DMS114 treated with DMSO at 0.1 percent for 48 hours (cell line): ENCODE measurements around the gene CACNB2.

Experiments
- DNase-seq: peaks from one replicate; lab custom pipeline; 2025; ENCODE audit not compliant: unreplicated experiment; lab: John Stamatoyannopoulos, UW

CACNB2 gene

DNA sequence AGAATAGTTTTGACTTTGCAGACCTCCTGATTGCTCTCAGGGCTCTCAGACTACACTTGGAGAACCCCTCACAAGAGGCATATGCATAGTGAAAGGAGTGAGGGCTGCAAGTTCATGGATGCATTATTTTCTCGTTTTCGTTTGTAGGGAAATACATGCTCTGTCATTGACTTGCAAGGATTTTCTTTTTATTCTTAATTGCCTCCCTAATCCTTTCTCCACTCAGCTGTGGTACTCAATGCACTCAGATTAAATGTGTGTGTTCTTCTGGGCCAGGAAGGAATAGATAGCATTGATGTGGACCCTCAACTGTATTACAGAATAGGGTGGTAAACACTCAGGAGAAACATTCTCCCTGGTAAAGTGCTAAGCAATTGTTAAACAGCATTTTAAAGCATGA lies 188.7 kb downstream of the CACNB2 start:
- no peak for DNase-seq

- DNase-seq = no peak
Observed at GRCh38 chr10:18332048-18332447, 191.8 kb downstream of the CACNB2 start.

GRCh38 chr10:18332484-18332883 lies 192.3 kb downstream of the CACNB2 start:
- DNase-seq = no peak

GRCh38 chr10:18333621-18334020 lies 193.4 kb downstream of the CACNB2 start:
- DNase-seq = no peak

- DNase-seq = no peak
Observed at GRCh38 chr10:18334116-18334867, 194.1 kb downstream of the CACNB2 start.

GRCh38 chr10:18340496-18341051 lies 200.3 kb downstream of the CACNB2 start:
- no peak for DNase-seq

DNA sequence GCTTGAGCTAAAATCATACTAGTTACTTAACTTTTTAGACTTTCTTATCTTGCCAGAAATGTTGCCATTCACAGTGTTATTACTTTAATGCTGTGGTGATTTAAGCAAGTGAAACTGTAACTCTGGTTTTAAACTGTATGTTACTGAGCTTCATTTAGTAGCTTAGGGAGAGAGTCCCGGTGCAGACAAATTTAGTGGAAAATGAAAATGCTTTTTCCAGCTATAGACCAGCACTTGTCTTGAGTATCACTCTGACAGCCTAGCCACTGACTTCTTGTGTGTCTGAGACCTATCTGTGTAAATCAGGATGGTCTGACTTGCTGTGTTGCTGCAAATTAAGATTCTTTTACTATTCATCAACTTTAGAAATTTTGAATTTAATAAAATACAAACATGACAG lies 200.8 kb downstream of the CACNB2 start:
- no peak for DNase-seq

GRCh38 chr10:18343573-18343972 lies 203.3 kb downstream of the CACNB2 start:
- DNase-seq = no peak

DNA sequence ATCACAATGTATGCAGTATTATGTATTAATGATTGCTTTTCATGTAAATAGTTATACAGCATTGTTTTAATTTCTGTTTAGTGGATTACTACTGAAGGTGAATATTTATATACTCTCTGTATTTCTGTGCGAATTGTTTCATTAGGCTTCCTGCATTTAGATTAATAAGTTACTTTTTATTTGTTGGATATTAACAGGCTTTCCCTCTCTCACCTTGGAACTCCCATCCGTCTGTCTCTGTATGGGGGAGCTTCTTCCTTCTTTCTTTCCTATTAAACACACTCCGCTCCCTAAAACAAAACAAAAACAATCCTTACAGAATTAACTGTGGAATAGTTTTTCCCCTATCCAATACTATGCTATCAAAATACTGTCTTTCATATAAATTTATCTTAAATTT lies 205.1 kb downstream of the CACNB2 start:
- DNase-seq = no peak

DNA sequence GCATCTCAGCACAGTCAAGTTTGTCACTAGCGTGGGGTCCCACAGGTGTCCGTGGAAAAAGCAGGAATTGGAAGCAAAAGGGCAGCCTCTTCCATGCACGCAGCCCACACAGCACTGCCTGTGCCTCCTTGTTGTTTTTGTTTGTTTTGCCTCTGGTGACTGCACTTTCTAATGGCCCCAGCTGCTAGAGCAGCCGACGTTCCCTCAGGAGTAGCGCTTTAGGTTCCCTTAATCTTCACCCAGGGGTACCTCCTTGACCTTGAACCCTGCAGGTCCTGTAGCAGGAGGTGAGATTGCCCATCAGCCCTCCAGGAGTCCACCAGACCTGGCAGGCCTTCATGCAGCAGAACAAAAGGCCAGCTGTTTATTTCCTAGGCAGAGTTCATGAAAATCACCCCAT lies 210.1 kb downstream of the CACNB2 start:
- DNase-seq = no peak

GRCh38 chr10:18351421-18351820 lies 211.2 kb downstream of the CACNB2 start:
- no peak for DNase-seq

DNA sequence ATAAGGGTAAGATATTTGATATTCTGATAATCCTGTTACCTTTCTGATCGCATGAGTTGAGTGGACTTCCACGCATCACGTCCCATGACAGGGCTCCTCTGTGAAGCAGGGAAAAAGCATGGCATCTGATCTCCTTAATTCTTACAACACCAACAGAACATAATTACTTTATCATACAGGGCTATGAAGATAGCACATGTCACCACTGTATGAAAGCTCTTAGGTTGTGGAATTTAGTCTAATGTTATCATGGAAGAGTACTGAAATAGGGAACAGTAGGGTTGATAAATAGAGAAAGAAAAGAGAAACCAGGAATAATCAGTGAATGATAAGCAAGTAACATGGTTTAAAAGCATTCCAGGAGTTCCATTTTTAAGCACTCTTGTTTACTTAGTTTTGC lies 212.0 kb downstream of the CACNB2 start:
- DNase-seq = no peak

DNA sequence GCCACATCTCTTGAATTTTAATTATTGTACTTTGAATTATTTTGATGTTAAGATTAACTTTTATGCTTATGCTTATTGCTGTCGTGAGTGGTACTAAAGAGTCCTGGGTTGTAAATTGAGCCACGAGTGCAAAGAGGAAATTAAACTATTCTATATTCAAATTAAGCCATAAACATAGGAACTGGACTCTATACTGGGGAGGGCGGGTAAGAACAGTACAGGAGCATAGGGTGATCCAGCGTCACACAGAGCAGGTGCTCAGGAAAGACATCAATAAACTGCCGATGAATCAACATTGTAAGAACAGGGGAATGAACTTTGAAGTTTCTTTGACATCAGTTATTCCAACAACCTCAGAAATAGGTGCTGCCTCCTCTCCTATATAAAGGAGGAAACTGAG lies 219.6 kb downstream of the CACNB2 start:
- DNase-seq = no peak

DNA sequence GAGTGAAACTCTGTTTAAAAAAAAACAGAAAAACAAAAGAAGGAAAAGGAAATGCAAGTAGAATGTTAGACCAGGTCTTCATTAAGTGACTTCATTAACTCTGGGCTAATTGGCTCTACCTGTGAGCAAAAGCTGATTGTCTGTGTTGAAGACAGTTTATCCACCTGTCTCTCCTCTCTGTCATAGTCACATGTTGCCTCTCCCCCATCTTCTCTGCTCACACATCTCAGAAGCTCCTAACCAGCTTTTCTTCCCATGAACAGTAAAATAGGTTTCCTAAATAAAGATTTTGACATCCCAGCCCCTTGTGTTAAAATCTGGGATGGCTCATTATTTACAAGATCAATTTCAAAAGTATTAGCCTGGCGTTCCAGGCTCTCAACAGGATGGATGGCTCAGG lies 222.7 kb downstream of the CACNB2 start:
- no peak for DNase-seq

GRCh38 chr10:18364987-18365775 lies 225.0 kb downstream of the CACNB2 start:
- DNase-seq = no peak

DNA sequence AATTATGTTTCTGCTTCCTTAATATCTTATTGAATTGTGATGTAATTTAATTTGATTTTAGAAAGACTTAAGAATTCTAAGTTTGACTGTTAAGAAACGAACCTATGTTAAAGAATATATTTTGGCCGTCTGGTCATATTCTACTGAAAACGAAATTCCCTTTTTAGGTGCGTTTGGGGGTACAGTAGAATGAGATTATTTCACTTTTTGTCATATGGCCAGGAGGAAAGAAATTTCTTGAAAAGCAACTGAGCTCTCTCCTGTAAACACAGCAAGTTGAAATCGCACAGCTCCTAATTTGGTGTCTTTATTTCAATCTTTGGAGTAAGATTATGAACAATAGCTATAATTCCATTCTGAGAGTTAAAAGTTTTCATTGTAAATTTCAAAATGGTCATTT lies 227.6 kb downstream of the CACNB2 start:
- no peak for DNase-seq

DNA sequence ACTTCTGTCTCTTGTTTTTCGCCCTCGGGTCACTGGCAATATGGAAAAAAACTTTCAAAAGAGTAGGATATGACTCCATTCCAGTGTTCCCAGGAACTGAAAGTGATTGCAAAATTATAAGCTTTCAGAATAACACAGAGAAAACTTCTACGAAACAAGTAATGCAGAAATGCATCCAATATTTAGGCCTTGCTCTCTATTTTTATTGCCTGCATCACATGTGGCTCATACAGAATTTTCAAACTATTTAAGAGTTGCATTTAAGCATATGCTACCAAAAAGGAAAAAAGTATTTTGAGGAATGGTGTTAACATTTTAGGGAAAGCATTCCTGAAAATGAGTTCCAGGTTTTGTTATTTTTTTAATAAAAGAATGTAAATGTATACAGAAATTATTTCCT lies 228.0 kb downstream of the CACNB2 start:
- DNase-seq = no peak

DNA sequence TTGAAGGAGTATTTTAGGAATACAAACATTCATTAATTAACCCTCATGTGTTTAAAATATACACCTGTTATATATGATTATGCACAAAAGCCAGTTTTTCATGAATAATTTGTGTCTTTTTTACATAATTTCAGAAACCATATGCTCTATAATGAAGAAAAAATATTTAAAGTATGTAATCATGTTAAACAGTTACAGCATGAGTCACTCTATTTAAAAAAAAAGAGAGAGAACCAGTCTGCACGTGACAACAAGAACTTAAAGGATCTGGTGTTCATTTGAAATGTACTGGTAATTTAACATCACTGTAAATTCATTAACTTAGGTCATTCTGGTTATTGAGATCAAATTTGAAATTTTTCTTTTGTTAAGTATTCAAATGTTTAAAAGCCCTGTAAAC lies 228.5 kb downstream of the CACNB2 start:
- DNase-seq = no peak

GRCh38 chr10:18369859-18370473 lies 229.7 kb downstream of the CACNB2 start:
- no peak for DNase-seq

GRCh38 chr10:18376650-18377049 lies 236.4 kb downstream of the CACNB2 start:
- DNase-seq = no peak

DNA sequence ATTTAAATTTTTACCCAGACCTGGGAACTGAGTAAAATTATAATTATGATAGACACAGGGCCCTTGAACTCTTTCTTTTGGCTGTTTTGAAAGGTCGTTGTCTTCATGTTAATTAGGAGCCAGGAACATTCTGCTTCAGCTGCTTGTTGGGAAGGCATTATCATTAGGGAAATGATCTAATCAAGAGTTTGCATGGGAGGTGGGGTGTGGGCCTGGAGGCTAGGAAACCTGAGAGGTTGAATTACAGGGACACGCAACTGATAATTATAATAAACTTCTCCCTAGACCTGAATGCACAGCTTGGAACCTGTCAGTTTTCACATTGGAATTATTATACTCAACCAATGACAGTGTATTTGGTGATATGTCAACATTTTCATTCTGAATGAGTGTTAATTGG lies 237.7 kb downstream of the CACNB2 start:
- DNase-seq = no peak

DNA sequence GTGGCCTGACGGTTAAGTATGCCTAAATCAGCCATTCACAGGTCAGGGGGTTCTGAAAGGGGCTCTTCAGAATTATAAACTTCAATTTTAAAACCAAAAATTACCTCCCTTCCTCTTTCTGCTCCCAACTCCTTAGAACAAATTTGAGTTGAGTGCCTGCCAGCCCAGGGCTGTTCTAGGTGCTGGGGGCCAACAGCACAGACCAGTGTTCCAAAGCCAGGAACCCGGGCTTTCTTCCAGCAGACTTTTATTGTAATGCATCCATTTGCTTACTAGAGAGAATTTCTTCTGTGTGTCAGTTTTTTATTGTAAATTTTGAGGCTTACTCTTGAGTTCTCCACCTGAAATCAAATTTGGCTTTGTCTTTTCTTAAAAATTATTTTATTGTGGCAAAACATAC lies 238.5 kb downstream of the CACNB2 start:
- no peak for DNase-seq
